SKM-1 (cell line): Measurements from ENCODE around the gene ITGA2B.
A peak's percentile ranks its signal among the peaks of the same experiment; 100 is the strongest.
"Not testable (repeated sequence)": the region's sequence is repeated elsewhere in the genome, so short reads cannot be mapped to it uniquely, and the experiment has no call there.

Experiments
- DNase-seq: peaks from one replicate; lab custom pipeline; 2025; ENCODE audit not compliant: unreplicated experiment; lab: John Stamatoyannopoulos, UW

The ITGA2B gene

DNA sequence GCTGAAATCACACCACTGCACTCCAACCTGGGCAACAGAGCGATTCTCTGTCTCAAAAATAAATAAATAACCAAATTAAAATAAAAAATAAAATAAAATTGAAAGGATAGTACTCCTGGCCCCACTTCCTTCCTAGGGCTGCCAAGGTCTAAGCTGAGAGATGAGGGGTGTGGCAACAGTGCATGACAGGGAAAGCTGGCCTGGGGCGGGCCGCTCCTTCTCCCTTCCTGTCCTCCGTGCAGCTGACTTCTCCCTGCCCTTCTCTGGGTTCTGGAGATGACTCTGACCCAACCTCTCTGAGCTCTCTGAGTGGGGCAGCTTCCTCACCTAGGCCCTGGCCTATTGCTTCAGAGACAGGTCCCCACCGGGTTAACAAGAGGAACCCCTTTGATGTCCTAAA is 56.1 kb downstream of the ITGA2B start:
- peak; percentile 68 for DNase-seq

DNA sequence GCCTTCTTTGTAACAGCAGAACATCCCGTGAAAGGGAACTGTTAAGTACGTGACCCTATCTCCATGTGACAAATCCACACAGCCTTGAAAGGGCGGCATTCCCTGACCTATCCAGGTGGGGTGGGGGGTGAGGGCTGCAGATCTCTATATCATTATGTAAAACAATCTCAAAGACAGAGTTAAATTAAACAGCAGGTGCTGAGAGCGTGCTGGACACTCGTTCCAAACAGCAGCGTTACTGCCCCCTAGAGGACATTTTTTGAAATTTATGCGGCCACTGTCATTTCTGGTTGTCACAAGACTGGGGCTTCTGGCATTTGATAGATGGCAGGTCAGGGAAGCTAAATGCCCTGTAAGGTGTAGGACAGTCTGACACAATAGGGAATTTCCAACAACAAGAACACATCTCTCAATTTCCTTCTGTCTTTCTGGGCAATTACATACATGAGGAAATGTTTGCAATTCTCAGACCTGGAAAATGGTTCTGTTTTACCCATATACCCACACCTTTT is 58.1 kb downstream of the ITGA2B start:
- peak; percentile 61 for DNase-seq

DNA sequence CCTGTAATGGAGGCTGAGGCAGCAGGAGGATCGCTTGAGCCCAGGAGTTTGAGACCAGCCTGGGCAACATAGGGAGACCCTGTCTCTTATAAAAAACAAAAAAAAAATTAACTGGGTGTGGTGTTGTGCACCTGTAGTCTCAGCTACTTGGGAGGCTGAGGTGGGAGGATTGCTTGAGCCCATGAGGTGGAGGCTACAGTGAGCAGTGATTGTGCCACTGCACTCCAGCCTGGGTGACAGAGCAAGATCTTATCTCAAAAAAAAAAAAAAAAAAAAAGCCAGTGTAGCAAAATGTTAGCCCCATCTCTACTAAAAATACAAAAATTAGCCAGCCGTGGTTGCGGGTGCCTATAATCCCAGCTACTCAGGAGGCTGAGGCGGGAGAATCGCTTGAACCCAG is 59.2 kb downstream of the ITGA2B start:
- DNase-seq: not testable (repeated sequence)

DNA sequence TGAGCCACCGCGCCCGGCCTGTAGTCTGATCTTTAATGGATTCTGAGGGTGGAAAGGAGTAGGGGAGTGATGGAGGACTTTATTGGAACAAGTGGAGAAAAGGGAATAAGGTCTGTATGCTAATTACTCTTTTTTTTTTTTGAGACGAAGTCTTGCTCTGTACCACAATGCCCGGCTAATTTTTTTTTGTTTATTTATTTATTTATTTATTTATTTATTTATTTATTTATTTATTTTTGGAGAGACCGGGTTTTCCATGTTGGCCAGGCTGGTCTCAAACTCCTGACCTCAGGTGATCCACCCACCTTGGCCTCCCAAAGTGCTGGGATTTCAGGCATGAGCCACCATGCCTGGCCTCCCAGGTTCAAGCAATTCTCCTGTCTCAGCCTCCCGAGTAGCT is 59.9 kb downstream of the ITGA2B start:
- not testable (repeated sequence) for DNase-seq

DNA sequence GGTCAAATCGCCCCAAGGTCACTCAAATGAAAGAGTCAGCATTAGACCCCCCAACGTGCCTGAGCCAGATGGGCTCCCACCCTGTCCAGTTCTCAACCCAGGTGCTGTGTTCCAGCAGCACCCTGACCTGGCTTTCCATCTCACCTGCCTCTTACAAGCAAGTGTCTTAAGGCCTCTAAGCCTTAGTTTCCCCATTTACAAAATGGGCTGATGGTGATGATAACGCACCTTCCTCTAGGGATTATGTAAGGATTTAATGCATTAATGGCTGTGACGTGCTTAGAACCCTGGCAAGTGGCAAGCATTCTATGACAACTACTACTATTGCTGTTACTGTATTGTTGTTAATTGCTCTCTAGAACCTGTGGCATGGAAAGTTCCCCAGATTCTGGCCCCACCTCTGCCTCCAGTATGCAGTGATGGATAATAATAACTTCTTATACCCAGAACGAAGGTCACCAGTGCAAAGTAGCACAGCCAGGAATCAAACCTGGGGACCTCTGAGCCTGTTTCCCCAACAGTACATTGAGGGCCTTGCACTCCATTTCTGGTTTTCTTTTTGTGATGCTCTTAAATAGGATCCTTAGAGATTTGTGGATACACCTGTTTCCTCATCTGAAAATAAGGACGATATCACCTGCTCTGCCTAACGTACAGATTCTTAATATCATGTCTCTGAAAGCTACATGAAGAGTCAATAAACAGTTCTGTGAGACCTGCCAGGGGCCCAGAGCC is 61.6 kb downstream of the ITGA2B start:
- DNase-seq: no peak

DNA sequence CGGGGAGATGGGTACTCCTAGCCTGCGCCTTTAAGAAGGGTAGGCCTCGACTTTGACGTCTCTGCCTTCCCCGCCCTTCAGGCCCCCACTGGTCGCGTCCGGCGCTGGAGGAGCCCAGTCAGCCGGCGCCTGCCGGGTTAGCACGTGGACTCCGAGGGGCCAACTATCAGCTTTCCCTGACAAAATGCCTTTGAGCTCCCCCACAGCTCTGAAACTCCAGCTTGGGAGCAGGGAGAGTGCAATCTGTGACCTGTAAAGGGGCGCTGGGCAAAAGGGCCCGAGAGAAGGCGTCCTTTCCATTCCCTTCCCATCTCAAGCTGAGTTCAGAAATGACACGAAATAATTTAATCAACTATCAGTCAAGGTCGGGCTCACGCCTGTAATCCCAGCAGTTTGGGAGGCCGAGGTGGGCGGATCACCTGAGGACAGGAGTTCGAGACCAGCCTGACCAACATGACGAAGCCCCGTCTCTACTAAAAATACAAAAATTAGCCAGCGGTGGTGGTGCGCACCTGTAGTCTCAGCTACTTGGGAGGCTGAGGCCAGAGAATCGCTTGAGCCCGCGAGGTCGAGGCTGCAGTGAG is 62.5 kb downstream of the ITGA2B start:
- peak; percentile 94 for DNase-seq

DNA sequence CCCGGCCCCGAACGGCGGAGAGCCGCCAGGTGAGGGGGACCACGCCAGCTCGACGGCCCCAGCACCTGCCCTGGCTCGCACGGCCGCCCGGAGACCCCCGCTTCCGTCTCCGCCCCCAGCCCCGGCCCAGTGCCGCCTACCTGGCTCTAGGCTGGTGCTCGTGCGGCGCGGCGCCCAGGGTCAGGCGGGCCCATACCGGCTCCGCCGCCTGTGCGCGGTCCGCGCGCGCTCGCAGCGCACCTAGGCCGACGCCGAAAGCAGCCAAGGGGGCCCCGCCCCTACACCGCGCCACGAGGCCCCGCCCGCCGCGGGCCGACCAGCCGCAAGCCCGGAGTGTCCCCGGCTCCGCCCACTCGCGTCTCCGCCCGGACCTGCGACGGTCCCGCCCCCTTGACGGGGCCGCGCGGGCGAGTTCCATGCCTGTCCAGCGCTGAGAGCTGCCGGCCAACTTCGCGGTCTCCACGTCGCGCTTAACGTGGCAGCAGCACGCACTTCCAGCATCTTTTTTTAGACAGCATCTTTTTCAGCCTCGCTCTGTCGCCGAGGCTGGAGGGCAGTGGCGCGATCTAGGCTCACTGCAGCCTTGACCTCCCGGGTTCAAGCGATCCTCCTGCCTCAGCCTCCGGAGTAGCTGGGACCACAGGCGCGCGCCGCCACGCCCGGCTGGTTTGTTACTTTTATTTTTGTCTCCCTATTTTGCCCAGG is 64.7 kb downstream of the ITGA2B start, which contains the start of gene SLC25A39:
TSS of gene SLC25A39 (minus strand) at position 253 of the 705 bp plus-strand sequence. CDS start 1,261 bp downstream, outside the sequence.
- peak; percentile 82 for DNase-seq

DNA sequence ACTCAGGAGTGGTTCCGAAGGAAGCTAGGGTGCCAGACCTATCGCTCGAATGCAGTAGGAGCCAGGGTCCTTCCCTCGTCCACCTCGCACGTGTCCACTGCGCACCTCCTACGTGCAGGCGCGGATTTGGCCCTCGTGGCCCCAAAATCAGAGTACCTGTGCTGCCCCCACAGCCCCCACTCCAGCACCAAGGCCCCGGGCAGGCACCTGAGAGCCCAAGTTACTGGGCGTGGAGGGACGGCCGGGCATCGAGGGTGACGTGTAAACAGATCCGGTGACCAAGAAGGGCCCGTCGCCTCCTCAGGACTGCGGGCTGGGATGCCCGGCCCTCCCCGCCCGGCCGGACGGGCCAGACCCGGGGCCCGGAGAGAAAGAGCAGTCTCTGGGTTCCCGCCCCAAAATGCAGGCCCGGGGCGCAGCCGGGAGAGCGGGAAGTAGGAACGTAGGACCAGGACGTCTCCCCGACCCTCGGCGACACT is 65.3 kb downstream of the ITGA2B start:
- no peak for DNase-seq

DNA sequence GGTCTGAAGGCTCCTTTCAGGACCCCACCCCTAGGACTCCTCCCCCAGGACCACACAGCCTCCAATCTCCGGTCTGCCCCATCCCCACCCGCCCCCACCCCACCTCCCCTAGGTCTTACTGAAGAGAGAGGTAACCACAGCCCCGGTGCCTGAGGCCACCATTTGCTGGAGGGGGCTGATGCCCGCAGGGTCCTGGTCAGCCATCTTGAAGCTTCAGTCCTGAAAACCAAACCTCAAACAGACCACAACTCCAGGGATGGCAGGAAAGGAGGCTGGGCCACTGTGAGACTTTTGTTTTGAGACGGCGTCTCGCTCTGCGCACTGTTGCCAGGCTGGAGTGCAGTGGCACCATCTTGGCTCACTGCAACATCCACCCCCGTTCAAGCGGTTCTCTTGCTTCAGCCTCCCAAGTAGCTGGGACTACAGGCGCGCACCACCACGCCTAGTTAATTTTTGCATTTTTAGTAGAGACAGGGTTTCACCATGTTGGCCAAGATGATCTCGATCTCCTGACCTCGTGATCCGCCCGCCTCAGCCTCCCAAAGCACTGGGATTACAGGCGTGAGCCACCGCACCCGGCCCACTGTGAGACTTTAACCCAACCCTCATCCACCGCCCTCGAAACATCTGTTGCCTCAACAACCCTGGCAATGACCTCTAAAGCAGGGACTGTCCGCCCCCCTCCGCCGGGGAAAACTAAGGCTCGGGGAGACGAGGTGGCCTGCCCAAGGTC is 65.9 kb downstream of the ITGA2B start:
- DNase-seq: no peak

DNA sequence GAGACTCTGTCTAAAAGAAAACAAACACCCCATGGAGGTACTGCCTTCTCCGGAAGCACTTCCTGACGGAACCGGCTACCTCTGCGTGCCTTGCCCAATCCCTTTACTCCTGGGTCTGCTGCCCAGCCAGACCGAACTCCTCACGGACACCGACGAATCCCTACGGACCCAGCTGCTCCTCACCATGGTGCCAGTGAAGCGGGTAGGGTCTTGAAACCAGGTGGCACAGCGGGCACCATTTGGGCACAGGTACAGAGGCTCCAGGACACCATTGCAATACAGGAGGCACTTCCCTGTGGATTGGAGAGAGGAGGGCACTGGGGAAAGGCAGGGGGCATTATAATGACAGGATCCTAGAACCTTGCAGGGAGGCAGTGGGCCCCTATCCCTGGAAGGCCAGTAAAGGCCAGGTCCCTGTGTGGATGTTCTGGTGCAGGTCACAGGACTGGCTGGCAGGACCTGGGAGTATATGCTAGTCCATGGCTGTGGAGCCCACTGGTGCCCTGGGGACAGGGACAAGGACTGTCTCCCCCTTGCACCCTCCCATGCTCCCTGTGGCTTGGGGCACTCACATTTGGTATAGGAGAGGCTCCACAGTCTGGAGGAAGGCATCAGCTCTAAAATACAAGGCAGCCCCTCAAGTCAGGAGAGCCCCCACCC is 67.1 kb downstream of the ITGA2B start:
- no peak for DNase-seq
